Skin epidermis (tissue), 12 donors: Measurements from ENCODE around the gene TJP2.

Source experiments
- H3K27ac ChIP-seq, 21 experiments: fragments of 200-600 bp; sonication (generic) in 11 of 21; one replicate each; pipeline ENCODE4 v1.5.0; 2020; ENCODE audit warnings: mild to moderate bottlenecking in 3 of 21, inconsistent platforms in 2 of 21, moderate library complexity in 2 of 21
- H3K4me3 ChIP-seq, 7 experiments: fragments of 200-600 bp; sonication (generic) in 2 of 7; one replicate each; pipeline ENCODE4 v1.5.0; 2020; ENCODE audit warnings: inconsistent platforms in 2 of 7, mild to moderate bottlenecking in 2 of 7, moderate library complexity in 1 of 7

Gene TJP2

GRCh38 chr9:69313175-69313574 lies 139.1 kb downstream of the TJP2 start:
- H3K27ac ChIP-seq: no peak overlapping the region
- no peak overlapping the region for H3K4me3 ChIP-seq

GRCh38 chr9:69314547-69314946 lies 140.5 kb downstream of the TJP2 start:
- Histone ChIP-seq H3K27ac (no peak overlapping the region), H3K4me3 (no peak overlapping the region)

GRCh38 chr9:69317081-69317480 lies 143.0 kb downstream of the TJP2 start:
- H3K27ac ChIP-seq: no peak overlapping the region
- no peak overlapping the region for H3K4me3 ChIP-seq

GRCh38 chr9:69317894-69318293 lies 143.8 kb downstream of the TJP2 start:
- no peak overlapping the region for H3K27ac ChIP-seq
- no peak overlapping the region for H3K4me3 ChIP-seq

GRCh38 chr9:69319324-69320025 lies 145.4 kb downstream of the TJP2 start:
- no peak overlapping the region for H3K27ac ChIP-seq
- no peak overlapping the region for H3K4me3 ChIP-seq

GRCh38 chr9:69322256-69322655 lies 148.2 kb downstream of the TJP2 start:
- Histone ChIP-seq H3K4me3 (no peak overlapping the region), H3K27ac (no peak overlapping the region)

GRCh38 chr9:69323861-69324260 lies 149.8 kb downstream of the TJP2 start:
- H3K4me3 ChIP-seq: no peak overlapping the region

More at GRCh38 chr9:69323861-69324260, 149.8 kb downstream of the TJP2 start:
- H3K27ac ChIP-seq: no peak overlapping the region
